ENCODE data around the gene RPS6KA2.
A peak's percentile ranks its signal among the peaks of the same experiment; 100 is the strongest.

RPS6KA2 gene

GRCh38 chr6:166438211-166438861, 188.7 kb downstream of the RPS6KA2 start:
- DNase-seq: no peak

GRCh38 chr6:166437661-166438060, 189.4 kb downstream of the RPS6KA2 start:
- no peak for DNase-seq

GRCh38 chr6:166436195-166437139, 190.6 kb downstream of the RPS6KA2 start:
- no peak for DNase-seq

GRCh38 chr6:166435574-166435973, 191.5 kb downstream of the RPS6KA2 start:
- peak; percentile 40 for DNase-seq

- no peak for DNase-seq
Measured at GRCh38 chr6:166434336-166434735, 192.7 kb downstream of the RPS6KA2 start.

- no peak for DNase-seq
Measured at GRCh38 chr6:166433096-166433495, 194.0 kb downstream of the RPS6KA2 start.

- no peak for DNase-seq
Measured at GRCh38 chr6:166430269-166430668, 196.8 kb downstream of the RPS6KA2 start.

GRCh38 chr6:166424431-166424830, 202.6 kb downstream of the RPS6KA2 start:
- DNase-seq: no peak

- DNase-seq: no peak
Measured at GRCh38 chr6:166423781-166424180, 203.3 kb downstream of the RPS6KA2 start.

- no peak for DNase-seq
Measured at GRCh38 chr6:166423051-166423745, 203.9 kb downstream of the RPS6KA2 start.

GRCh38 chr6:166422201-166422940, 204.7 kb downstream of the RPS6KA2 start:
- DNase-seq: no peak

- DNase-seq: no peak
Measured at GRCh38 chr6:166420351-166420750, 206.7 kb downstream of the RPS6KA2 start.

GRCh38 chr6:166419717-166420116, 207.3 kb downstream of the RPS6KA2 start:
- DNase-seq: no peak

- DNase-seq: peak; percentile 73
Measured at GRCh38 chr6:166419286-166419685, 207.8 kb downstream of the RPS6KA2 start.

GRCh38 chr6:166418691-166419143, 208.3 kb downstream of the RPS6KA2 start:
- no peak for DNase-seq

- DNase-seq: peak; percentile 44
Measured at GRCh38 chr6:166417285-166417691, 209.8 kb downstream of the RPS6KA2 start.

GRCh38 chr6:166415833-166416347, 211.2 kb downstream of the RPS6KA2 start:
- no peak for DNase-seq

GRCh38 chr6:166415306-166415705, 211.7 kb downstream of the RPS6KA2 start:
- peak; percentile 40 for DNase-seq

- no peak for DNase-seq
Measured at GRCh38 chr6:166413491-166413951, 213.5 kb downstream of the RPS6KA2 start.

GRCh38 chr6:166412911-166413384, 214.1 kb downstream of the RPS6KA2 start:
- no peak for DNase-seq

- no peak for DNase-seq
Measured at GRCh38 chr6:166412156-166412910, 214.7 kb downstream of the RPS6KA2 start.

Measured in activated CD4-positive, alpha-beta T cell treated with anti-CD3 and anti-CD28 coated beads for 48 hours (primary cell).